Muscle of back (tissue), 11 donors: ENCODE results near the gene UNK. TPM values are rescaled to one million over a fixed set of nuclear protein-coding genes. Genes with fewer than 3 reads are reported as not detected.
A peak's percentile ranks its signal among the peaks of the same experiment; 100 is the strongest.
"Not testable (repeated sequence)": the region's sequence is repeated elsewhere in the genome, so short reads cannot be mapped to it uniquely, and the experiment has no call there.

Experiments used
- DNase-seq, 3 donors: peaks; one replicate each; pipeline versions ENCODE4 v3.0.0 to v3.0.0-alpha.2; 2013
- polyA plus RNA-seq, 10 donors: library from polyadenylated mRNA; unstranded; fragments of 120-200 nt; gene quantifications; one replicate each; pipeline ENCODE4 v1.2.1, GENCODE V29; 2013; ENCODE audit not compliant: insufficient read length in 10 of 10

UNK gene
- polyA plus RNA-seq, 10 donors: 19.7 to 29.9 (median 24.9) TPM

DNA sequence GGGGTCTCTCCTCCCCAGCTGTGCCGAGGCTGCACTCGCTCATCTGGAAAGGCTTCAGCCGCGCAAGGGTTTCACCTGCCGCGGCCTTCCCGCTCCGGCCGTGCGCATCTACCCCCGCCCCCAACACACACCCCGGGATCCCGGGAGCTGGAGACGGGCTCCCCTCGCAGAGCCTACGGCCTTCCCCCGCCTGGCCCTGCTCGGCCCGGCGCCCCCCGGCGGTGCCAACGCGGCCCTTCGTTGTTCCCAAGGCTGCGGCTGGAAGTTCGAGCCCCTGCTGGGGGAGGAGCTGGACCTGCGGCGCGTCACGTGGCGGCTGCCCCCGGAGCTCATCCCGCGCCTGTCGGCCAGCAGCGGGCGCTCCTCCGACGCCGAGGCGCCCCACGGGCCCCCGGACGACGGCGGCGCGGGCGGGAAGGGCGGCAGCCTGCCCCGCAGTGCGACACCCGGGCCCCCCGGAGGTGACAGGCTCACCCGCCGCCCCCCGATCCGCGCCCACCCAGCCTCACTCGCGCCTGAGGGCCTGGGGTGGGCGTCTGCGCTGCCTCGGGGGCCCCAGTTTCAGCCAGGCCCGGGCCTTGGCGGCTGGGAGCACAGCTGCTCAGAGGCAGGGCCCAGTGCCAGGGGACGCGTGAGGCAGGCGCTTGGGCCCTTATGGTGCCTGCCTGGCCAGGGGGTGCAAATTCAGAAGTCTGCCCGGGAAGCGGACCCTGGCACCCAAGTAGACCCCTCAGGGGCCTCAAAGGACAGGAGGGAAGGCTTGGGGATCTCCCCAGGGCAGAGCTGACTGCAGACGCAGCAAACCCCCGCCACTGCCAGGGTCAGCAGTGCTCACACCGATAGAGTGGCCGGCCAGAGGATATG lies 30.9 kb upstream of the UNK start:
- peak; percentile 62 to 91 (median 80) for DNase-seq

DNA sequence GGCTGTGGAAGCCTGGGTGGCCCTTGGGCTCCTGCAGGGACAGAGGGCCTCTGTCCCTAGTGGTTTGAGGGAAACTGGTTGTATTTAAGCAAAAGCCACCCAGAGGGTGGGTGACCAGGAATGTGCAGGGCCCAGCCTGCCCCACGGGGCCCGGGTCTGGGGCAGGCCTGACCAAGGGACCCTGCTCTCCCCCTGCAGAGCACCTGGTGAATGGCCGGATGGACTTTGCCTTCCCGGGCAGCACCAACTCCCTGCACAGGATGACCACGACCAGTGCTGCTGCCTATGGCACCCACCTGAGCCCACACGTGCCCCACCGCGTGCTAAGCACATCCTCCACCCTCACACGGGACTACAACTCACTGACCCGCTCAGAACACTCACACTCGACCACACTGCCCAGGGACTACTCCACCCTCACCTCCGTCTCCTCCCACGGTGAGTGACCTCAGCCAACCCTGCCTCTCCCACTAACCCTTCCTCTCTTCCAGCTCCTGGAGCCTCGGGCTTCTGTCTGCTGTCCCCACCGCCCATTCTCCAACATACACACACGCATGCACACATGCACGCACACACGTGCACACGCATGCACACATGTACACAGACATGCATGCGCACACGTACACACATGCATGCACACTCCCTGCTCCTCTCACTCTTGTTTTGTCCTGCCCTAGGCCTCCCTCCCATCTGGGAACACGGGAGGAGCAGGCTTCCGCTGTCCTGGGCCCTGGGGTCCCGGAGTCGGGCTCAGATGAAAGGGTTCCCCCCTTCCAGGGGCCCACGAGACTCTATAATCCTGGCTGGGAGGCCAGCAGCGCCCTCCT lies 30.0 kb upstream of the UNK start:
- DNase-seq: peak in 1 of 3 donors; percentile 45

DNA sequence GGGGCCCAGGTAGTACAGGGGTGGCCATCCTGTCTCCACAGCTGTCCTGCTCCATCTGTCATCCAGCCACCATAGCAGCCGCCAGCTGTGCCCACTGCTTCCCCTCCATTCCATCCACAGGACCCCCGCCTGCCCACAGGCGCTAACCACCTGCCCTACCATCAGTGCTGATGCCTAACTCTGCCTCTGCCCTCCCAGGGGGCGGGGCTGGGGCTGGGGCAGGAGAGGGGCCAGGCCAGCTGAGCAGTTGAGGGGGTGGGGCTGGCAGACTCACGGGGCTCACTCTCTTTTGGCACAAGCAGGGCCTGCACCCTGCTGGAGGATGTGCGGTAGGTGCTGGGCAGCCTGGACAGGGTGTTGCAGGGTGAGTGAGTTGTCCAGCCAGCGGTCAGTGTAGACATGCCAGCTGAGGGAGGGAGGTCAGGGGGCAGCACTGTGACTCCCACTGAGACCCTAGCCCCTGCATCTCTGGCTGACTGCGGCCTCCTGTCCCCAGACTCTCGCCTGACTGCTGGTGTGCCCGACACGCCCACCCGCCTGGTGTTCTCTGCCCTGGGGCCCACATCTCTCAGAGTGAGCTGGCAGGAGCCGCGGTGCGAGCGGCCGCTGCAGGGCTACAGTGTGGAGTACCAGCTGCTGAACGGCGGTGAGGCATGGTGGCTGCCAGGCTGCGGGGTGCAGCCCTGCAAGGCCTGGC lies 29.3 kb upstream of the UNK start:
- peak in 1 of 3 donors; percentile 44 for DNase-seq

DNA sequence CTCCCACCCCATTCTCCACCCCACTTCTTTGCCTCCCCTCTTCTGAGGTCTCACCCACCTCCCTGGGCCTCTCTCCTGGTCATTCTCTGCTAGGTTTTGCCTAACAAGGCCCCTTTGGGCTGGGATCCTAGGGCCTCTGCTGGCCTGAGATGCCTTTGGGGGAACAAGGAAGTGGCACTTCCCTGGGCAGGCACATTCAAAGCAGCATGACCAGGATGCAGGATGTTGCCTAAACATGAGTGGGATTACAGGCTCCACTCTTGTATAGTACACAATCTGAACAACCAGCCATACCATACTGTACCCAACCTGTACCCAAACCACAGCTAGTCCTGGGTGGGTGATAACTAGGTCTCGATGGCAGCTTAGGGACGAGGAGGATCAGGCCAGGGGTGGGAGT lies 28.6 kb upstream of the UNK start:
- no peak for DNase-seq

DNA sequence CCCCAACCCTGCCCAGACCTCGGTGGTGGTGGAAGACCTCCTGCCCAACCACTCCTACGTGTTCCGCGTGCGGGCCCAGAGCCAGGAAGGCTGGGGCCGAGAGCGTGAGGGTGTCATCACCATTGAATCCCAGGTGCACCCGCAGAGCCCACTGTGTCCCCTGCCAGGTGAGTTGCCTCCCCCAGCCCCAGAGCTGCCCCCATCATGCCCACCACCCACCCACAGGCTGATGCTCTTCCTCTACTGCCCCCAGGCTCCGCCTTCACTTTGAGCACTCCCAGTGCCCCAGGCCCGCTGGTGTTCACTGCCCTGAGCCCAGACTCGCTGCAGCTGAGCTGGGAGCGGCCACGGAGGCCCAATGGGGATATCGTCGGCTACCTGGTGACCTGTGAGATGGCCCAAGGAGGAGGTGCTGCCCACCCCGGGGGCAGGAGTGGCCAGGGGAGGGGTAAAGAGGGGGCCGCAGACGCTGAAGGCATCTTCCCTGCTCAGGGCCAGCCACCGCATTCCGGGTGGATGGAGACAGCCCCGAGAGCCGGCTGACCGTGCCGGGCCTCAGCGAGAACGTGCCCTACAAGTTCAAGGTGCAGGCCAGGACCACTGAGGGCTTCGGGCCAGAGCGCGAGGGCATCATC lies 28.0 kb upstream of the UNK start:
- no peak for DNase-seq

DNA sequence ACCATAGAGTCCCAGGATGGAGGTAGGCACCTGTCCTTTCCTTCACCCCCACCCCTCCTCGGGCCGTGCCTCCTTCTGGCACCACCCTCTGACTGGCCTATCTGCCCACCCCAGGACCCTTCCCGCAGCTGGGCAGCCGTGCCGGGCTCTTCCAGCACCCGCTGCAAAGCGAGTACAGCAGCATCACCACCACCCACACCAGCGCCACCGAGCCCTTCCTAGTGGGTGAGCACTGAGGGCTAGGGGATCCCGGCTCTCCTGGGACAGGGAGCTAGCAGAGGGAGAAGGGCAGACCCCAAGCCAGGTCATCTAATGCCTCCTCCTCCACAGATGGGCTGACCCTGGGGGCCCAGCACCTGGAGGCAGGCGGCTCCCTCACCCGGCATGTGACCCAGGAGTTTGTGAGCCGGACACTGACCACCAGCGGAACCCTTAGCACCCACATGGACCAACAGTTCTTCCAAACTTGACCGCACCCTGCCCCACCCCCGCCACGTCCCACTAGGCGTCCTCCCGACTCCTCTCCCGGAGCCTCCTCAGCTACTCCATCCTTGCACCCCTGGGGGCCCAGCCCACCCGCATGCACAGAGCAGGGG lies 27.4 kb upstream of the UNK start:
- no peak for DNase-seq

DNA sequence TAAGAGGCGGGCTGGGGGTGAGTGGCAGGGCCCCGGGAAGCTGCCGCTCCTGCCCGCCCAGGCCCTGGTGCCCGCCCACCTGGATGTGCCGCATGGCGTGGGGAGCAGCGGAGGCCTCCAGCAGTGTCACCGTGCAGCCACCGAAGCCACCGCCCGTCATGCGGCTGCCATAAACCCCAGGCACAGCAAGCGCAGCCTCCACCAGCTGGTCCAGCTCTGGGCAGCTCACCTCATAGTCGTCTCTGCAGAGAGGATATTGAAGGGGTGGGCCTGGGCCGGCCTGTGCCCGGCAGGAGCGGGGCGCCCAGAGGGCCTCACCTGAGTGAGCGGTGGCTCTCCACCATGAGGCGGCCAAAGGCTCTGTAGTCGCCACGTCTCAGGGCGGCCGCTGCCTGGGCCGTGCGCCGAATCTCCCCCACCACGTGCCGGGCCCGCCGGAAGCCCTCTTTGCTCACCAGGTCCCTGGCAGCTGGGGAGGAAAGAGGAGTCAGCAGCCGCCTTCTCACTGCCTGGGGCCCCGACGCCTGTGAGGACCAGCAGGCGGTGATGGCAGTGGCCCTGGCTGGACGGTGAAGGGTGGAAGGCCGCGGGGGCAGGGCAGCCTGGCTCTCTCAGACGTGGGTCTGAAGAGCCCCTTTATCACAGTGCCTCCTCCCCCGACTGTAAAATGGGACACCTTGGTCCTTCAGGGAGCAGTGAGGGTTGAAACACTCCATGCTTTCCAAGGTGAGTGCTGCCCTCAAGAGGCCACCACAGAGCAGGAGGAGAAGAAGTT lies 26.3 kb upstream of the UNK start:
- no peak for DNase-seq

DNA sequence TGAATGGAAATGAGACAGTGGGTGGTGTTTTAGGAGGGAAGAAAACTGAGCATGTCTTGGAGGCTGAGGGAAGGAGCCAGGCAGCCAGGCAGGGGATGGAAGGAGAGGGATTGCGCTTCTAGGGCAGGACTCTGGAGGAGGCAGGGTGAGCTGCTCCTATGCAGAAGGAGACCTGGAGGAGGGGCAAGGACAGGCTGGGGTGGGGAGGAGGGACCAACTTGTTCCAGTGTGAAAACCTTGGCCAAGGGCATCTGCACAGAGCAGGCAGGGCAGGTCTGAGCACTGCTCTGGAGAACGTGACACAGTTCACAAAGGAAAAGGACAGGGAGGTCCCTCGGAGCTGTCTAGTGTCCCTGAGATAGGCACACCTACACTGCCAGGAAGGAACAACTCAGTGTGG lies 25.1 kb upstream of the UNK start:
- DNase-seq: no peak

DNA sequence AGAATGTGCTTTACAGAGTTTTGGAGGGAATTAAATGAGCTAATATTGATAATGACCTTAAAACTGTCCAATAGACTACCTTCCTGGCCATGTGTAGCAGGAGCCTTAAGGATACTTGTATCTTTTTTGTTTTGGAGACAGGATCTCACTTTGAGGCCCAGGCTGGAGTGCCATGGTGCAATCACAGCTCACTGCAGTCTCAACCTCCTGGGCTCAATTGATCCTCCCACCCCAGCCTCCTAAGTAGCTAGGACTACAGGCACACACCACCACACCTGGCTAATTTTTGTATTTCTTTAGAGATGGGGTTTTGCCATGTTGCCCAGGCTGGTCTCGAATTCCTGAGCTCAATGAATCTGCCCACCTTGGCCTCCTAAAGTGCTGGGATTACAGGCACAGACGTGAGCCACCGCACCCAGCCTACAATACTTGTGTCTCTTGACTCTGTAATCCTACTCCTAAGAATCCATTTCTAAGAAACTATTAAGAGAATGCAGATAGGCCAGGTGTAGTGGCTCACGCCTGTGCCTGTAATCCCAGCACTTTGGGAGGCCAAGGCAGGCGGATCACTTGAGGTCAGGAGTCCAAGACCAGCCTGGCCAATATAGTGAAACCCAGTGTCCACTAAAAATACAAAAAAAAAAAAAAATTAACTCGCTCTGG lies 24.5 kb upstream of the UNK start:
- DNase-seq: not testable (repeated sequence)

DNA sequence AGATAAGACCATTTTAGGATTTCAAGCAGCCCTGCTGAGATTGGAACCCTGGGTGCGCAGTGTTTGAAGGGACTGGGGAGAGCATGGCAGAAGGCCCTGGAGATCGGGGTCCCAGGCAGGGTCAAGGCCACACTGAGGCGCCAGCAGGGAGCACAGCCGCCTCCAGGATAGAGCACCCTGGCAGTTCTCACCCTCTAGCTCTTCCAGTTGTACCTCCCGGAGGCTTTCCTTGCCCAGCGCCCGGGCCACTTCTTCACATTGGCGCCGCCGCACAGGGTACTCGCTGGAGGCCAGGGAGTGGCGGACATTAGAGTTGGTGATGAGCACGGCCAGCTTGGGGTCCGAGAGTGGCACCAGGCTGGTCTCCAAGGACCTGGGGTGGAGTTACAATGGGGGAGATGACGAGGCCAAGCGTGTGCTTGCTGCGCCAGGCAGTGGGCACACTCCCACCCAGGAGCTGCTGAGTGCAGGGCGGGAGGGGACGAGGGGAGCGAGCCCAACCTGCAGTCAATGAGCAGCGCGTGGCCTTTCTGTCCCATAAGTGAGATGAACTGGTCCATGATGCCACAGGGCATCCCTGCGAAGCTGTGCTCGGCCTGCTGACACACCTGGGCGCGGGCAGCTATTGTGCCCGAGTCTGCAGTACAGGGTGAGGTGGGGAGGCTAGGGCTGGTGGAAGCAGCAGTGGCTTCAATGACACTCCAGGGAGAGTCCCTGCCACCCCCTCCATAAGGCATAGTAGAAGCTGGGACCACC lies 21.9 kb upstream of the UNK start:
- DNase-seq: no peak

DNA sequence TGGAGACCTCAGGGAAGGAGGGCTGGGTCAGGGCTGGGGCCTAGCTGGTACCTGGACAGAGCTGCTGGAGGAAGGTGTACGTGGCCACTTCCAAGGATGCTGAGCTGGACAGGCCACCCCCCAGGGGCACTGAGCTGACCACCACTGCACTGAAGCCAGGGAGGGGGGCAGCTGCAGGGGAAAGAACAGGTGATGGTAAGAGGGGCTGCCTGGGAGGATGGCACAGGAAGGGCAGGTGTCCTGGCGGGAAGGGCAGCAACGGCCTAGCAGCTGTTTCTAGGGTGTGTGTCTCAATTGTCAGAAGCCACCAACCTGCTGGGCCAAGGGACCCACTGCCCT lies 21.4 kb upstream of the UNK start:
- DNase-seq: no peak

DNA sequence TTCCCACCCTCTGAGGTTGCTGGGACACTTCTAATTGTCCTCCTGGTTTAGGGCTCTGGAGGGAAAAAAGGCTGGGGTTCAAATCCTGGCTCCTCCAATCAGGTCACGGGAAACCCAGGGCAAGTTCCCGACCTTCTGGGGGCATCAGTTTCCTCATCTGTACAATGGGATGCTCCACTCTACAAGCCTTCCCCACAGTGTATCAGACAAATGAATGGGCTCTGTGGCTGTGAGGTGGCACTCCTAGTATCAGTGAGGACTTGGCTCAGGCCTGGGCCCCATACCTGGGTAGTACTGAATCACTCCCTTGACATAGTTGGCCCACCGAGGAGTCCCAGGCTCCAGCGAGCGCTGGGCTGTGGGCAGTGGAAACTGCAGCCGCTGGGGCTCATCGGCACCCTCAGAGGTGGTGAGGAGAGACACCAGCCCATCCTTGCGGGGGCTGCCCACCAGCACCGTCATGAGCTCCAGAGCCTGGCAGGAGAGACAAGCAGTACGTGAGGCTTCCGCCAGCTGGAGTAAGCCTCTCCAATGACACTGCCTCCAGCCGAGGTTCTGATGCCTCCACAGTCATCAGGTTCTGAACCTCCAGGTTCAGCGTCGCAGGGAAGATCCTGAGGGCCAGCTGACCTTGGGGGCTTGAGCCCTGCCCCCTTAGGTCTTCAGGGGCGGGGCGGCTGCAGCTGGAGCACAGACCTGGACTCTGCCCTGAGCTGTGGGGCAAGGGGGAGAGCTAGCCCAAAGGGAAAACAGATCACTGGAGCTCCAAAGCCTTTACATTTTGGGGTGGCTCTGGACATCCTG lies 20.8 kb upstream of the UNK start:
- DNase-seq: no peak

DNA sequence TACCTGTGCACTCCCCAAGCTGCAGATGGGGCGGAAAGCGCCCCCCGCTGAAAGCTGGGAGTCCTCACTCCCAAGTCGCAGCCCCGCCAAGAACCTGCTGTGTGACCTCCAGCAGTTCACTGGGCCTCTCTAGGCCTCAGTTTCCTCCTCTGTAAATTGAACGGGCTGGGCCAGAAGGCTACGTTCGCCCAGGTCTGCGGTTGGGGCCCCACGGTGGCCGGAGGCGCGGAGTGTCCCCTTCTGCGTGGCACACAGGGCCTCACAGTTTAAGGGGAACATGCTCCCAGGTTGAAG lies 20.2 kb upstream of the UNK start:
- no peak for DNase-seq

DNA sequence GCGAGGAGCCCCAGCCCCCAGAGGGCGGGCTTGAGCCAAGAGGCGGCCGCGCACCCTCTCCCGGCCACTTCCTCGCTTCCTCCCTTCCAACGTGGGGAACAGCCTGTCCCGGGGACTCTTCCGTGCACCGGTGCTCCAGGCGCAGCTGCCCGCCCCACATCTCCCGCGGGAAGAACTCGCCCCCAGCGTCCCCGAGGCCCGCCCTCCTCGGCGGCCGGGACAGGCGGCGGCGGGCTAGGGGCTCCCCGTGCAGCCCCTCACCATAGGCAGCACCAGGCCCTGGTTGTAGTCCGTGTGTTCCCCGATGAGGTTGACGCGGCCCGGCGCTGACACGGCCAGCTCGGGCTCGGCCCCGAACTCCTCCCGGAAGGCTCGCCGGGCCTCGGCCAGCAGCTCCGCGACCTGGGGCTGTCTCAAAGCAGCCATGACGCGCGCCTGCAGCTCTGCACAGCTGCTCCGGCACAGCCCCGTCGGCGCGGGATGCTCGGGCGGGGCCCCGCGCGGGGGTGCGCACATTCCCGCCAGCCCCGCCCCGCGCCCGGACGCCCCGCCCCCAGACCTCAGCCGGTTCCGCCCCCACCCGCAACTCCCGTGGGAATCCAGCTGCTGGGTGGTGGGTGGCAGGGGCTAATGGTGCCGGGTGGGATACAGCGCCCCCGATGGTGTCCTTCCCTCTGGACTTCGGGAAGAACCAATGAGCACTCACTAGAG lies 19.7 kb upstream of the UNK start, which contains the start of gene GALK1:
Gene GALK1 (minus strand): TSS at position 482 of the 711 bp plus-strand sequence. CDS start 56 bp downstream, at position 426.
- peak; percentile 57 to 90 (median 77) for DNase-seq

DNA sequence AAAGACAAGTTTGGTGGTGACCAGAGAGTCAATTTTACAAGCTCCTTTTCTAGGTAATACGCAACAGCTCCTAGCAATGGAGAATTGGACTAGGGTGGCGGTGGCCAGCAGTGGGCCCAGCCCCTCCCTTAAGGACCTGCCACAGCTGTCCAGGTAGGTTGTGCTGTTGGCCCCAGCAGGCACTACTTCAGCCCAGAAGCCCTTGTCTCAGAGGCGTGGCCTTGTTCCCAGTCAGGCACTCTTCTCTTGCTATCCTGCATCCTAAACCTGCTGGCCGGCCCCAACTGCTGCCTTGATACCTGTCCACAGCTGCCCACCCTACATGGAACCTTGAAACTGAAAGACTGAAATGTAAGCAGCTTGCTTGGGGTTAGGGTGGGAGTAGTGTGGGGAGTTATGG lies 18.6 kb upstream of the UNK start:
- peak in 1 of 3 donors; percentile 41 for DNase-seq

DNA sequence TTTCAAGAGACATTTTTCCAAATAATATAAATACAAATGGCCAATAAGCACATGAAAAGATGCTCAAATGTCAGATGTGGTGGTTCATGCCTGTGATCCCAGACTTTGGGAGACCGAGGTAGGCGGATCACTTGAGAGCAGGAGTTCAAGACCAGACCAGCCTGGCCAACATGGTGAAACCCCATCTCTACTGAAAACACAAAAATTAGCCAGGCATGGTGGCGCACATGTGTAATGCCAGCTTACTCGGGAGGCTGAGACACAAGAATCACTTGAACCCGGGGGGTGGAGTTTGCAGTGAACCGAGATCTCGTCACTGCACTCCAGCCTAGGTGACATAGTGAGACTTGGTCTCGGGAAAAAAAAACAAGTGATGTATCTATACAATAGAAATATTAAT lies 16.7 kb upstream of the UNK start:
- DNase-seq: no peak

DNA sequence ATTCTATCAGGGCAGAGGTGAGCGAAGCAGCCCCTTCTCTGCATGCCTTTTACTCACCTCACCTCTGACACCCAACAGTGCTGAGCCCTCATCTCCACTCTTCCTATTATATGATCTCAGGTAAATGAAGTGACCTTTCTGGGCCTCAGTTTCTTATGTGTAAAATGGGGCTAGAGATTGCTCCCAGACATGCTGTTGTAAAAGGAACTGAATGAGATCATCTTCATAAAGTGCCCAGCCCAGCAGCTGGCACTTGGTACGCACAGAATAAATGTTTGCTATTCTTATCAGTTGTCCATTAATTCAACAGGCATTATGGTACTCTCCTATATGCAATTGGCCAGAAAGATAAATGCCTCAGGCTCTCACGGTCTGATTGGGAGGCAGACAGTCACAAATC lies 15.1 kb upstream of the UNK start:
- DNase-seq: no peak
